H1 (cell line): ENCODE measurements around the gene ZBTB24. TPM values are rescaled to one million over a fixed set of nuclear protein-coding genes. Genes with fewer than 3 reads are reported as not detected.

Experiments
- CTCF ChIA-PET: fragments of 300-600 bp; sonication (Branson Sonifier 250); formaldehyde crosslinking; loops from one replicate; lab custom pipeline; 2021; ENCODE audit not compliant: partially characterized antibody; lab: Charles Lee
- POLR2A ChIA-PET: fragments of 300-600 bp; sonication (Branson Sonifier 250); formaldehyde crosslinking; loops from one replicate; lab custom pipeline; 2021; ENCODE audit warnings: inconsistent platforms; ENCODE audit not compliant: partially characterized antibody; lab: Charles Lee
- DNase-seq, 2 experiments: peaks; one replicate each; pipeline versions ENCODE4 v3.0.0 to v3.0.0-alpha.2; 2010 to 2022; ENCODE audit warnings: low spot score in 2 of 2, low read depth in 1 of 2, mixed read lengths in 1 of 2
- FAIRE-seq: peaks from 2 replicates; lab custom pipeline; 2011; peaks lifted over from hg19 to GRCh38; lab: Jason Lieb, UNC
- H2AFZ ChIP-seq: 2 replicates; pipeline ENCODE4 v1.8.1; 2012; ENCODE audit warnings: low read length, inconsistent platforms
- H2AK5ac ChIP-seq: 2 replicates; pipeline ENCODE4 v1.6.1; 2013; ENCODE audit warnings: low read depth, low read length
- H2BK120ac ChIP-seq: replicated peaks from 2 replicates; pipeline ENCODE3; 2013; ENCODE audit warnings: low read depth, low read length, inconsistent platforms
- H2BK12ac ChIP-seq: 2 replicates; pipeline ENCODE4 v1.6.1; 2013; ENCODE audit warnings: low read depth, low read length
- H2BK15ac ChIP-seq: 2 replicates; pipeline ENCODE4 v1.6.1; 2013; ENCODE audit warnings: low read length
- H2BK20ac ChIP-seq: 2 replicates; pipeline ENCODE4 v1.6.1; 2013; ENCODE audit warnings: low read length
- H2BK5ac ChIP-seq: 2 replicates; pipeline ENCODE4 v1.6.1; 2013; ENCODE audit warnings: low read depth, low read length
- H3K14ac ChIP-seq: 2 replicates; pipeline ENCODE4 v1.6.1; 2013; ENCODE audit warnings: inconsistent platforms; ENCODE audit not compliant: insufficient read length
- H3K18ac ChIP-seq: 2 replicates; pipeline ENCODE4 v1.6.1; 2013; ENCODE audit warnings: low read length; ENCODE audit errors: extremely low read depth
- H3K23ac ChIP-seq: 2 replicates; pipeline ENCODE4 v1.6.1; 2013; ENCODE audit warnings: inconsistent platforms; ENCODE audit not compliant: insufficient read length
- H3K23me2 ChIP-seq: 2 replicates; pipeline ENCODE4 v1.6.1; 2013; ENCODE audit warnings: low read depth, low read length
- H3K27ac ChIP-seq: 2 replicates; pipeline ENCODE4 v1.6.1; 2011; ENCODE audit warnings: low read depth, low read length, inconsistent platforms
- H3K27me3 ChIP-seq, 4 experiments: replicated peaks in 1 of 4; 1 replicate in 1 of 4; 2 replicates in 3 of 4; pipeline versions ENCODE4 v1.6.1 to v1.8.1; 2011 to 2013; ENCODE audit warnings: low read length in 3 of 4, mild to moderate bottlenecking in 3 of 4, inconsistent platforms in 2 of 4, mixed read lengths in 2 of 4, moderate library complexity in 1 of 4; ENCODE audit not compliant: control insufficient read depth in 3 of 4, insufficient read depth in 3 of 4; ENCODE audit errors: extremely low read depth in 1 of 4
- H3K36me3 ChIP-seq, 4 experiments: 2 replicates each; pipeline versions ENCODE4 v1.6.1 to v1.8.1; 2011 to 2013; ENCODE audit warnings: mild to moderate bottlenecking in 4 of 4, low read length in 3 of 4, moderate library complexity in 2 of 4, control low read depth in 1 of 4, inconsistent platforms in 1 of 4; ENCODE audit not compliant: insufficient read depth in 4 of 4, control insufficient read depth in 2 of 4
- H3K4ac ChIP-seq: replicated peaks from 2 replicates; pipeline ENCODE3; 2013; ENCODE audit warnings: low read length, low read depth, mixed read lengths, inconsistent platforms; ENCODE audit not compliant: insufficient read length
- H3K4me1 ChIP-seq, 4 experiments: replicated peaks in 1 of 4; 1 replicate in 1 of 4; 2 replicates in 3 of 4; pipeline versions ENCODE4 v1.6.1 to v1.8.1; 2011 to 2013; ENCODE audit warnings: low read length in 3 of 4, inconsistent platforms in 2 of 4, mixed read lengths in 1 of 4; ENCODE audit not compliant: insufficient read depth in 4 of 4, control insufficient read depth in 3 of 4
- H3K4me2 ChIP-seq, 2 experiments: 2 replicates each; pipeline versions ENCODE4 v1.6.1 to v1.8.1; 2011 to 2013; ENCODE audit warnings: low read depth in 2 of 2, low read length in 2 of 2, control low read depth in 1 of 2, inconsistent platforms in 1 of 2, mild to moderate bottlenecking in 1 of 2; ENCODE audit not compliant: insufficient read depth in 1 of 2
- H3K4me3 ChIP-seq, 4 experiments: fragments of 200-600, 300-600 bp in 1 of 4; sonication (generic), shearing (Covaris generic), sonication (Bioruptor Twin) in 1 of 4; 2 replicates each; pipeline versions ENCODE4 v1.5.1 to v1.8.1; 2011 to 2016; ENCODE audit warnings: low read length in 4 of 4, low read depth in 3 of 4, control low read depth in 2 of 4, inconsistent platforms in 2 of 4, mild to moderate bottlenecking in 2 of 4, mixed read lengths in 1 of 4, moderate library complexity in 1 of 4; ENCODE audit not compliant: insufficient read depth in 2 of 4; ENCODE audit errors: extremely low read depth in 1 of 4
- H3K56ac ChIP-seq: replicated peaks from 2 replicates; pipeline ENCODE3; 2013; ENCODE audit warnings: low read depth, mild to moderate bottlenecking, mixed read lengths, low read length, inconsistent platforms; ENCODE audit not compliant: insufficient read length
- H3K79me1 ChIP-seq: 2 replicates; pipeline ENCODE4 v1.6.1; 2013; ENCODE audit warnings: low read depth, low read length, control low read depth
- H3K79me2 ChIP-seq, 2 experiments: 2 replicates each; pipeline versions ENCODE4 v1.6.1 to v1.8.1; 2012 to 2013; ENCODE audit warnings: low read length in 2 of 2, mild to moderate bottlenecking in 2 of 2, inconsistent platforms in 1 of 2; ENCODE audit not compliant: insufficient read depth in 2 of 2, control insufficient read depth in 1 of 2
- H3K9ac ChIP-seq, 4 experiments: replicated peaks in 1 of 4; 1 replicate in 1 of 4; 2 replicates in 3 of 4; pipeline versions ENCODE4 v1.6.1 to v1.8.1; 2011 to 2013; ENCODE audit warnings: low read depth in 3 of 4, low read length in 3 of 4, control low read depth in 2 of 4, mild to moderate bottlenecking in 2 of 4, moderate library complexity in 2 of 4, inconsistent platforms in 1 of 4; ENCODE audit errors: extremely low read depth in 1 of 4
- H3K9me3 ChIP-seq, 2 experiments: 2 replicates each; pipeline versions ENCODE4 v1.6.1 to v1.8.1; 2012 to 2013; ENCODE audit warnings: mild to moderate bottlenecking in 2 of 2, moderate library complexity in 2 of 2, control low read depth in 1 of 2, inconsistent platforms in 1 of 2, low read depth in 1 of 2, low read length in 1 of 2, mixed read lengths in 1 of 2; ENCODE audit not compliant: insufficient read depth in 2 of 2
- H4K20me1 ChIP-seq, 2 experiments: replicated peaks in 1 of 2; 2 replicates each; pipeline versions ENCODE3 to v1.8.1; 2011 to 2013; ENCODE audit warnings: inconsistent platforms in 2 of 2, low read length in 2 of 2, mild to moderate bottlenecking in 1 of 2; ENCODE audit not compliant: insufficient read depth in 2 of 2, control insufficient read depth in 1 of 2
- H4K5ac ChIP-seq: 2 replicates; pipeline ENCODE4 v1.6.1; 2013; ENCODE audit warnings: low read length, low read depth, mixed read lengths, inconsistent platforms; ENCODE audit not compliant: insufficient read length
- H4K8ac ChIP-seq: 2 replicates; pipeline ENCODE4 v1.8.0; 2013; ENCODE audit warnings: mild to moderate bottlenecking, moderate library complexity, low read length, inconsistent platforms; ENCODE audit not compliant: insufficient read depth; ENCODE audit errors: extremely low read depth
- H4K91ac ChIP-seq: replicated peaks from 2 replicates; pipeline ENCODE3; 2013; ENCODE audit warnings: low read length, mixed read lengths, inconsistent platforms; ENCODE audit not compliant: insufficient read length
- BCL11A ChIP-seq, 2 experiments: IDR thresholded peaks; one replicate each; pipeline ENCODE4 v1.6.1; 2011; ENCODE audit warnings: low read depth in 2 of 2, low read length in 2 of 2, mild to moderate bottlenecking in 2 of 2
- E2F6 ChIP-seq: IDR thresholded peaks from 2 replicates; pipeline ENCODE4 v1.6.1; 2012; ENCODE audit warnings: inconsistent platforms
- EZH2 ChIP-seq: fragments of 200-600 bp; sonication (generic); IDR thresholded peaks from 2 replicates; pipeline ENCODE4 v1.7.1; 2012; ENCODE audit warnings: low read depth, mild to moderate bottlenecking, moderate library complexity, low read length, inconsistent platforms; ENCODE audit not compliant: severe bottlenecking
- KDM4A ChIP-seq: IDR thresholded peaks from one replicate; pipeline ENCODE4 v1.7.1; 2012; ENCODE audit warnings: low read depth, mild to moderate bottlenecking, moderate library complexity, low read length, inconsistent platforms; ENCODE audit not compliant: severe bottlenecking
- NANOG ChIP-seq: IDR thresholded peaks from 2 replicates; pipeline ENCODE4 v1.6.1; 2011; ENCODE audit warnings: low read length, low read depth, mild to moderate bottlenecking, inconsistent platforms; ENCODE audit not compliant: insufficient read depth, poor library complexity, severe bottlenecking
- PHF8 ChIP-seq: fragments of 200-600 bp; sonication (generic); conservative IDR thresholded peaks from 2 replicates; pipeline ENCODE4 v1.7.1; 2012; ENCODE audit warnings: low read depth, mild to moderate bottlenecking, inconsistent platforms, low read length, moderate library complexity
- POLR2A ChIP-seq, 2 experiments: IDR thresholded peaks; 1 replicate in 1 of 2; 2 replicates in 1 of 2; pipeline ENCODE4 v1.6.1; 2011; ENCODE audit warnings: low read depth in 2 of 2, low read length in 2 of 2, mild to moderate bottlenecking in 2 of 2; ENCODE audit errors: control extremely low read depth in 1 of 2
- RFX5 ChIP-seq: IDR thresholded peaks from 2 replicates; pipeline ENCODE4 v1.6.1; 2011; ENCODE audit warnings: low read depth, low read length, improper control_type of control experiment, borderline replicate concordance
- SIX5 ChIP-seq: IDR thresholded peaks from 2 replicates; pipeline ENCODE4 v1.6.1; 2011; ENCODE audit warnings: mild to moderate bottlenecking, low read depth, low read length
- SP4 ChIP-seq: IDR thresholded peaks from 2 replicates; pipeline ENCODE4 v1.6.1; 2012; ENCODE audit warnings: low read length, inconsistent platforms
- SRF ChIP-seq: IDR thresholded peaks from 2 replicates; pipeline ENCODE4 v1.6.1; 2011; ENCODE audit warnings: mild to moderate bottlenecking, low read depth, low read length, moderate library complexity
- TAF7 ChIP-seq: optimal IDR thresholded peaks from 2 replicates; pipeline ENCODE3; 2011; ENCODE audit warnings: low read depth, mild to moderate bottlenecking, inconsistent platforms, low read length, moderate library complexity, borderline replicate concordance
- TBP ChIP-seq: IDR thresholded peaks from 2 replicates; pipeline ENCODE4 v1.6.1; 2011; ENCODE audit warnings: low read depth, low read length, improper control_type of control experiment
- WGBS, 2 experiments: shearing (Covaris generic) in 1 of 2; methylation state at CpG; one replicate each; pipeline versions ENCODE4 v1.1.6 to v1.1.7; 2013 to 2015; ENCODE audit warnings: low lambda C conversion rate in 2 of 2, mixed read lengths in 2 of 2, inconsistent platforms in 1 of 2, low coverage in 1 of 2, missing lambda C conversion rate in 1 of 2; ENCODE audit not compliant: insufficient replicate concordance in 2 of 2, insufficient coverage in 1 of 2, insufficient read length in 1 of 2; ENCODE audit errors: extremely low coverage in 1 of 2, missing lambda C conversion rate in 1 of 2; 5-methylcytosine and 5-hydroxymethylcytosine counted together
- polyA plus RNA-seq, 7 experiments: library from polyadenylated mRNA; depleted of rRNA in 3 of 7; stranded (reverse) in 5 of 7; unstranded in 2 of 7; fragments of >200 nt in 5 of 7; fragments of 200-250 nt in 2 of 7; gene quantifications; 1 replicate in 5 of 7; 2 replicates in 1 of 7; 4 replicates in 1 of 7; pipeline versions ENCODE4 v1.2.1 to v1.2.3, GENCODE V29; 2011 to 2013; ENCODE audit warnings: missing spikeins in 2 of 7, mixed read lengths in 2 of 7
- total RNA-seq: library from RNA; stranded (reverse); fragmentation: NEBNext Ultra II Directional; extraction: Animal tissue kit (Norgen Biotek cat#: 25700); gene quantifications from 2 replicates; pipeline ENCODE4 v1.2.1, GENCODE V29; 2021

ZBTB24 gene
- total and polyA plus RNA-seq, 2 of the 8 experiments (the other 6 are each of a cell fraction or from before 2014, with no cell fraction given): 7.5 to 21.0 TPM

DNA sequence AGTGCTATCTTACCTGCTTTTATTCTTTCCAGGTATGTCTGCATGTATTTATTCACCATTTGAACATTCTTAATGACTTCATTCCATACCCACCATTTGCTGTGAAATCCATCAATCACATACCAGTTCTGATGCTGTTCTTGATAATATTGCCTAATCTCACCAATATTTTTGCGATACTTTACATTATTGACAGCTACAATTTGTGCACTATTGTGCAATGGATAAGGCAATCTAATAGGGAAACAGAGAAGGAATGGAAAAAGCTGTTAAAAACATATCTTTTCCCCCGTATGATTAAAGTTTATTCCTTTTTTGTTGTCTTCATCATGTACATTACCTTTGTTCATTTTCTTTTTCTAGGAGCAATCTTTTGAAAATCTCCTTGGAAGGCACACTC is 23.3 kb upstream of the ZBTB24 start:
- no peaks in the 10 kb centered on the region for H3K27me3 ChIP-seq
- no peak overlapping the region for H2BK12ac ChIP-seq
- no peak overlapping the region for H3K27ac ChIP-seq
- H3K79me2 ChIP-seq: no peaks in the 10 kb centered on the region
- 99% methylated on average over 2 of the region's 2 CpGs; no CpG with 5 or more reads in 1 of the 2 experiments for WGBS, 2 experiments
- H3K4me1 ChIP-seq: peaks cover 2 to 11% (median 6%) of the 10 kb centered on the region in 4 experiments; a peak in 5 of 7 replicates
- H3K4ac ChIP-seq: no peak overlapping the region
- H3K23ac ChIP-seq: no peak overlapping the region
- H3K9ac ChIP-seq: no peak overlapping the region
- H2AFZ ChIP-seq: no peak overlapping the region
- POLR2A ChIA-PET: interaction anchor here (0.6 to 0.8 kb wide), 2 partner anchors 15 to 51 kb away, joined by 3 to 4 read pairs; partner anchors contain the start of gene MICAL1
- H2AK5ac ChIP-seq: no peak overlapping the region
- H3K79me1 ChIP-seq: no peaks in the 10 kb centered on the region
- no peaks in the 10 kb centered on the region for H4K20me1 ChIP-seq
- CTCF ChIA-PET: interaction anchor here (1.1 to 1.9 kb wide), 3 partner anchors 10 to 885 kb away, joined by 3 to 7 read pairs (median 4); no protein-coding TSS in a partner anchor
- H3K23me2 ChIP-seq: no peaks in the 10 kb centered on the region; the same call in 1 of the 2 replicates
- no peak overlapping the region for H3K4me3 ChIP-seq
- H4K8ac ChIP-seq: no peak overlapping the region
- no peak overlapping the region for H2BK15ac ChIP-seq
- H3K14ac ChIP-seq: no peak overlapping the region
- TF ChIP-seq NANOG: no peak
- no peak for TF ChIP-seq TBP
- TF ChIP-seq SP4: no peak
- TF ChIP-seq KDM4A: no peak
- TF ChIP-seq EZH2: no peak
- TF ChIP-seq SRF: no peak
- TF ChIP-seq SIX5: no peak
- no peak for TF ChIP-seq E2F6
- no peak for TF ChIP-seq PHF8
- no peak for TF ChIP-seq TAF7
- TF ChIP-seq BCL11A (IDR thresholded peaks at IDR 0.05; ENCODE audit: low read depth in 2 of 2, low read length in 2 of 2): no peak
- no peak for TF ChIP-seq POLR2A (IDR thresholded peaks at IDR 0.05; ENCODE audit: control extremely low read depth in 1 of 2, low read depth in 2 of 2, low read length in 2 of 2)
- TF ChIP-seq RFX5: no peak
- FAIRE-seq (no peak), DNase-seq (no peak)
- no peak overlapping the region for H4K5ac ChIP-seq
- peaks cover 0 to 10% (median 4%) of the 10 kb centered on the region in 4 experiments; a peak in 3 of 8 replicates for H3K36me3 ChIP-seq
- no peak overlapping the region for H2BK120ac ChIP-seq
- no peak overlapping the region for H4K91ac ChIP-seq
- H3K18ac ChIP-seq: no peak overlapping the region
- H3K56ac ChIP-seq: no peak overlapping the region
- no peak overlapping the region for H3K4me2 ChIP-seq
- H2BK5ac ChIP-seq: no peak overlapping the region
- no peak overlapping the region for H2BK20ac ChIP-seq
- H3K9me3 ChIP-seq: peaks cover 19 to 26% of the 10 kb centered on the region in 2 experiments
